Right lobe of liver (tissue), 4 donors: ENCODE measurements around the gene GARIN5A.

Experiments
- POLR2A ChIP-seq: fragments of 450-650 bp; IDR thresholded peaks from one replicate; pipeline ENCODE4 v1.6.1; 2017; ENCODE audit warnings: antibody characterized with exemption, mild to moderate bottlenecking
- TF ChIP-seq, protein P1 (sequence below), 4 donors: fragments of 200-600 bp in 3 of 4; fragments of 450-650 bp in 1 of 4; IDR thresholded peaks; one replicate each; pipeline versions ENCODE4 v1.5.1 to v1.8.0; 2016 to 2022; ENCODE audit warnings: antibody characterized with exemption in 4 of 4, mild to moderate bottlenecking in 2 of 4
- donor health status: DM: no; HTN: no; CAD: no.
- donor health status: DM: no; HTN: no; CAD: no.
- donor health status: DM: no; HTN: yes; CAD: no.

DNA sequence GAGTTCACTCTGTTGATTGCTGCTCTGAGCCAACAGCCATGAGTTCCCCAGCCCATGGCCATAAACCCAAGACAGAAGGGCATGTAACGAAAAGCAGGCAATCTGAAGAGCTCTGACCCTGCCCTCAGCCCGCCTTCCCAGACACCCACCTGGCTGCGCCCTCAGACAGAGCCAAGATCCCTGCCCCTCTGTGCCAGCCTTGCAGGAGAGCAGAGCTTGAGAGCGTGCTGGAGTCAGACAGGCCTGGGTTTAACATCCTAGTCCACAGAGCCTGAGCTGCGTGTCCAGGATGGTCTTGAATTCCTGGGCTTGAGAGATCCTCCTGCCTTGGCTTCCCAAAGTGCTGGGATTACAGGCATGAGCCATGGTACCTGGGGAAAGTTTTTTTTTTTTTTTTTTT lies 19.3 kb downstream of the GARIN5A start:
- TF ChIP-seq, protein P1, sequence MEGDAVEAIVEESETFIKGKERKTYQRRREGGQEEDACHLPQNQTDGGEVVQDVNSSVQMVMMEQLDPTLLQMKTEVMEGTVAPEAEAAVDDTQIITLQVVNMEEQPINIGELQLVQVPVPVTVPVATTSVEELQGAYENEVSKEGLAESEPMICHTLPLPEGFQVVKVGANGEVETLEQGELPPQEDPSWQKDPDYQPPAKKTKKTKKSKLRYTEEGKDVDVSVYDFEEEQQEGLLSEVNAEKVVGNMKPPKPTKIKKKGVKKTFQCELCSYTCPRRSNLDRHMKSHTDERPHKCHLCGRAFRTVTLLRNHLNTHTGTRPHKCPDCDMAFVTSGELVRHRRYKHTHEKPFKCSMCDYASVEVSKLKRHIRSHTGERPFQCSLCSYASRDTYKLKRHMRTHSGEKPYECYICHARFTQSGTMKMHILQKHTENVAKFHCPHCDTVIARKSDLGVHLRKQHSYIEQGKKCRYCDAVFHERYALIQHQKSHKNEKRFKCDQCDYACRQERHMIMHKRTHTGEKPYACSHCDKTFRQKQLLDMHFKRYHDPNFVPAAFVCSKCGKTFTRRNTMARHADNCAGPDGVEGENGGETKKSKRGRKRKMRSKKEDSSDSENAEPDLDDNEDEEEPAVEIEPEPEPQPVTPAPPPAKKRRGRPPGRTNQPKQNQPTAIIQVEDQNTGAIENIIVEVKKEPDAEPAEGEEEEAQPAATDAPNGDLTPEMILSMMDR (IDR thresholded peaks at IDR 0.05): no peak
- no peak for TF ChIP-seq POLR2A
